ENCODE data around the gene ADAM15. TPM values are rescaled to one million over a fixed set of nuclear protein-coding genes. Genes with fewer than 3 reads are reported as not detected.

ADAM15 gene
- total RNA-seq, 1 donor from 2014 or later: 382 TPM

DNA sequence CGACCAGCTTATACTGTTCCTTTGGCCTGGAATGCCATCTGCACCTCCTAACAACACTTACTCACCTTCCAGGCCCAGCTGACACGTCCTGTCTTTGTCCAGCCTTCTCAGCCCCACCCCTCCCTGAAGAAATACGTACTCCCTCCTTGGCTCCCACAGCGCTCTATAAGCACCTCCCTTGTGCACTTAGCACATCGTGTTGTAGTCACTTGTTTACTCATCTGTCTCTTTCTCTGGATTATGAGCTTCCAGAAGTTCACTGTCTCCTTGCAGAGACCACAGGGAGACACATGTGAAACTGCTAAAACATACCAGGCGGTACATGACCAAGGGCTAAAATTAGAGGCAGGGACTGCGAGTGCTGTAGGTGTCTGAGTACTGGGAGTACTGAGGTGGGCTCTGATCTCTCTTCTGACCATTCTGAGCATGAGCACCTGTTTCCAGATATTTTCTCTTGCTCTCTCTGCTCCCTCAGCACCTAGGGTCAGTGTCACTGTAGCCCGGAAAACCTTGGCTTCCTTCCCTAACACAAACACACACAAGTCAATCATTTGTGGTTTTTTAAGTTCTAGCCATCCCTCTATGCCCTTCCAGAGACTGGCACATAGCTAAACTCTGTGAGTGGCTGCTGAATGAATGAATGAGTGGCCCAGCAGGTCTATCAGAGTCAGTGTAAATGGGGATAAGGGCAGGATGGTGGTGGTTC lies 12.4 kb upstream of the ADAM15 start:
- Mint-ChIP-seq H3K27me3 (ENCODE audit: unreplicated experiment) (peaks cover 14% of the 10 kb centered on the region), H3K4me3 (ENCODE audit: unreplicated experiment) (peak overlapping the region; percentile 19), H3K4me1 (ENCODE audit: unreplicated experiment) (peaks cover 55% of the 10 kb centered on the region), H3K9me3 (ENCODE audit: unreplicated experiment) (no peaks in the 10 kb centered on the region), H3K36me3 (ENCODE audit: low read depth, unreplicated experiment) (peaks cover 4% of the 10 kb centered on the region), H3K27ac (ENCODE audit: unreplicated experiment) (peak overlapping the region; percentile 6)
- no peak for DNase-seq (ENCODE audit: low spot score)
- TF ChIP-seq, protein P1, sequence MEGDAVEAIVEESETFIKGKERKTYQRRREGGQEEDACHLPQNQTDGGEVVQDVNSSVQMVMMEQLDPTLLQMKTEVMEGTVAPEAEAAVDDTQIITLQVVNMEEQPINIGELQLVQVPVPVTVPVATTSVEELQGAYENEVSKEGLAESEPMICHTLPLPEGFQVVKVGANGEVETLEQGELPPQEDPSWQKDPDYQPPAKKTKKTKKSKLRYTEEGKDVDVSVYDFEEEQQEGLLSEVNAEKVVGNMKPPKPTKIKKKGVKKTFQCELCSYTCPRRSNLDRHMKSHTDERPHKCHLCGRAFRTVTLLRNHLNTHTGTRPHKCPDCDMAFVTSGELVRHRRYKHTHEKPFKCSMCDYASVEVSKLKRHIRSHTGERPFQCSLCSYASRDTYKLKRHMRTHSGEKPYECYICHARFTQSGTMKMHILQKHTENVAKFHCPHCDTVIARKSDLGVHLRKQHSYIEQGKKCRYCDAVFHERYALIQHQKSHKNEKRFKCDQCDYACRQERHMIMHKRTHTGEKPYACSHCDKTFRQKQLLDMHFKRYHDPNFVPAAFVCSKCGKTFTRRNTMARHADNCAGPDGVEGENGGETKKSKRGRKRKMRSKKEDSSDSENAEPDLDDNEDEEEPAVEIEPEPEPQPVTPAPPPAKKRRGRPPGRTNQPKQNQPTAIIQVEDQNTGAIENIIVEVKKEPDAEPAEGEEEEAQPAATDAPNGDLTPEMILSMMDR (IDR thresholded peaks at IDR 0.05; ENCODE audit: unreplicated experiment): no peak

DNA sequence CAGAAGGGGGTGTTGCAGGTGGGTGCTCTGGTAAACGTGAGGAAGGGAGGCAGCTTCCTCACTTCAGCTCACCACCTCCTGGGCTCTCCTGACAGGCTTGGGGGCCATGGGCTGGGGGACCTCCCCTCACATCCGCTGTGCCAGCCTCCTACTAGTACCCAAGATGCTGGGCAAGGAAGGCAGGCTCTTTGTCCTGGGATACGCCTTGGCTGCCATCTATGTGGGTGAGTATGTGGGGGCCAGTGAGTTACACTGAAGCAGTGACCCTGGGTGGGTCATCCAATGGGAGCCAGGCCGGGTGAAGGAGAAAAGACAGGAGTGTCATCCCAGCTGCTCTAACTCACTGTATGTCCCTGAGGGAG lies 11.8 kb upstream of the ADAM15 start:
- peaks cover 56% of the 10 kb centered on the region for H3K4me1 Mint-ChIP-seq (ENCODE audit: unreplicated experiment)
- peaks cover 4% of the 10 kb centered on the region for H3K36me3 Mint-ChIP-seq (ENCODE audit: low read depth, unreplicated experiment)
- H3K27me3 Mint-ChIP-seq (ENCODE audit: unreplicated experiment): peaks cover 10% of the 10 kb centered on the region
- TF ChIP-seq, protein P1 (IDR thresholded peaks at IDR 0.05; ENCODE audit: unreplicated experiment): no peak
- no peaks in the 10 kb centered on the region for H3K9me3 Mint-ChIP-seq (ENCODE audit: unreplicated experiment)
- no peak overlapping the region for H3K4me3 Mint-ChIP-seq (ENCODE audit: unreplicated experiment)
- DNase-seq (ENCODE audit: low spot score): no peak
- no peak overlapping the region for H3K27ac Mint-ChIP-seq (ENCODE audit: unreplicated experiment)

DNA sequence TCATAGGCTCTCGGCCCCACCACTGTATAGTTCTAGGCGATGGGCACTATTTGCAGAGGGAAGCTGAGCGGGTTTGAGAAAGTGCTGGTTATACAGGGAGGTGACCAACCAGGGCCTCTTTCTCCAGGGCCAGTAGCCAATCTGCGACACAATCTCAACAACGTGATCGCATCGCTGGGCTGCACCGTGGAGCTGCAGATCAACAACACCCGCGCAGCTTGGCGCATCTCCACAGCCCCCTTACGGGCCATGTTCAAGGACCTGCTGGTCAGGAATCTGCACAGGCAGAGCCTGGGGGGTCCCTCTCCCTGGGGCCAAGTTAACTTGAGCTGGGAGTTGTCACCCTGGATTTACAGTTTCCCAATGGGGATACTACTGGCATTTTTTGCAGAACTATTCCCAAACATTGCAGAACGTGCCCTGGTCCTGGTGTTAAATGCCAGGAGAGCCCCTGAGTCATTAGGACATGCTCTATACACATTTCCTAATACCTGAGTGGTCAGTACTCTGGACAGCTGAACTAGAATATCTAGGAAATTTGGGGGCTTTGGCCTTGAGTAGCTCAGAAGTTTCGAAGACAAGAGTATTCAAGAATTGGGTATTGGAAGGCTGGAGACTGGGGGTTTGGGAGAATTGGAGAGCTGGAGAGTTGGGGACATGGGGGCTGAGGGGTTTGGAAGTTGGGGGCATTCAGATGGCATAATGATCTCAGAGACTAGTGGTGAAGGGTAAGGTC lies 10.6 kb upstream of the ADAM15 start:
- no peaks in the 10 kb centered on the region for H3K9me3 Mint-ChIP-seq (ENCODE audit: unreplicated experiment)
- peak overlapping the region; percentile 40 for H3K4me3 Mint-ChIP-seq (ENCODE audit: unreplicated experiment)
- TF ChIP-seq, protein P1 (IDR thresholded peaks at IDR 0.05; ENCODE audit: unreplicated experiment): no peak
- H3K4me1 Mint-ChIP-seq (ENCODE audit: unreplicated experiment): peaks cover 62% of the 10 kb centered on the region
- no peak for DNase-seq (ENCODE audit: low spot score)
- H3K36me3 Mint-ChIP-seq (ENCODE audit: low read depth, unreplicated experiment): no peaks in the 10 kb centered on the region
- H3K27ac Mint-ChIP-seq (ENCODE audit: unreplicated experiment): no peak overlapping the region
- H3K27me3 Mint-ChIP-seq (ENCODE audit: unreplicated experiment): peaks cover 9% of the 10 kb centered on the region

DNA sequence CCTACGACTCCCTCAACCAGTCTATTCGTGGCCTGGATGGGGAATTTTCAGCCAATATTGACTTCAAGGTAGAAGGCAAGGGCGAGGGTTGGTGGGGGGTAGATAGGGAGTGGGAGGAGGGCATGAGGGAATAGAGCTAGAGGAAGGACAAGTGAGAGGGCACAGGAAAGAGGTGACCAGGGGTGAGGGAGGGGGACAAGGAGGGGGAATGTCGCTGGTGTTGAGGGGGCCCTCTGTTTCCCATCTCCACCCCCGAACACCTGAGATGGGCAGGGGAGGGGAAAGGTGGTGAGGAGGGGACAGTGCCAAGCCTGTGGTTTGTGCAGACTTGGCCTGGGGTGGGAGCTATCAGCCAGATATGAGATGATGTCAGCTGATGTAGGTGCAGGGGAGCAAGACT lies 8.3 kb upstream of the ADAM15 start:
- DNase-seq (ENCODE audit: low spot score): no peak
- H3K9me3 Mint-ChIP-seq (ENCODE audit: unreplicated experiment): no peaks in the 10 kb centered on the region
- no peak overlapping the region for H3K27ac Mint-ChIP-seq (ENCODE audit: unreplicated experiment)
- no peak overlapping the region for H3K4me3 Mint-ChIP-seq (ENCODE audit: unreplicated experiment)
- peaks cover 3% of the 10 kb centered on the region for H3K36me3 Mint-ChIP-seq (ENCODE audit: low read depth, unreplicated experiment)
- peaks cover 54% of the 10 kb centered on the region for H3K4me1 Mint-ChIP-seq (ENCODE audit: unreplicated experiment)
- peaks cover 10% of the 10 kb centered on the region for H3K27me3 Mint-ChIP-seq (ENCODE audit: unreplicated experiment)
- TF ChIP-seq, protein P1 (IDR thresholded peaks at IDR 0.05; ENCODE audit: unreplicated experiment): no peak

DNA sequence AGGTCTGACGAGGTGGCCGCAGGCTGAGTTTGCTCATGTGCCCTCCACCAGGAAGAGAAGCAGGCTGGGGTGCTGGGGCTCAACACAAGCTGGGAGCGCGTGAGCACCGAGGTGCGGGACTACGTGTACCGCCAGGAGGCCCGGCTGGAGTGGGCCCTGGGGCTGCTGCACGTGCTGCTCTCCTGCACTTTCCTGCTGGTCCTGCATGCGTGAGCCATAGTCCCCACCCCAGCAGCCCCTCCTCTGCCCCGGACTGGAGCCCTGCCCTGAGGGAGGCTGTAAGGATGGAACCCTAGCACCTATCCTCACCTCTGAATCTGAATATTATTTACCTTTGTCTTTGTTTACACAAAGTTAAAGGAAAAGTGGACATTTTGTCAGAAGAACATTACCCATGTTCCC lies 7.8 kb upstream of the ADAM15 start:
- Mint-ChIP-seq H3K4me1 (ENCODE audit: unreplicated experiment) (peaks cover 51% of the 10 kb centered on the region), H3K9me3 (ENCODE audit: unreplicated experiment) (no peaks in the 10 kb centered on the region), H3K36me3 (ENCODE audit: low read depth, unreplicated experiment) (peaks cover 3% of the 10 kb centered on the region), H3K4me3 (ENCODE audit: unreplicated experiment) (peak overlapping the region; percentile 42), H3K27me3 (ENCODE audit: unreplicated experiment) (peaks cover 11% of the 10 kb centered on the region), H3K27ac (ENCODE audit: unreplicated experiment) (peak overlapping the region; percentile 93)
- TF ChIP-seq, protein P1 (IDR thresholded peaks at IDR 0.05; ENCODE audit: unreplicated experiment): no peak
- no peak for DNase-seq (ENCODE audit: low spot score)
